TTC549 (cell line): Measurements from ENCODE around the gene OPN1SW.

Source experiments
- FAIRE-seq: peaks from 2 replicates; lab custom pipeline; 2012; peaks lifted over from hg19 to GRCh38; lab: Jason Lieb, UNC

The OPN1SW gene

GRCh38 chr7:128792471-128793180 lies 17.0 kb upstream of the OPN1SW start:
- FAIRE-seq: no peak

- no peak for FAIRE-seq
Measured at GRCh38 chr7:128791972-128792327, 16.4 kb upstream of the OPN1SW start.

- no peak for FAIRE-seq
Measured at GRCh38 chr7:128791121-128791971, 15.8 kb upstream of the OPN1SW start, which contains the start of gene CCDC136. TSS of gene CCDC136 (plus strand) at chr7:128791968. CDS start at chr7:128792412, 444 bp downstream.

- FAIRE-seq: no peak
Measured at GRCh38 chr7:128790315-128791041, 14.9 kb upstream of the OPN1SW start.

GRCh38 chr7:128788446-128789412 lies 13.1 kb upstream of the OPN1SW start:
- FAIRE-seq: no peak

GRCh38 chr7:128785738-128786137 lies 10.1 kb upstream of the OPN1SW start:
- FAIRE-seq: no peak

GRCh38 chr7:128783143-128783861 lies 7.7 kb upstream of the OPN1SW start:
- no peak for FAIRE-seq

- FAIRE-seq: no peak
Measured at GRCh38 chr7:128781851-128782250, 6.3 kb upstream of the OPN1SW start.

GRCh38 chr7:128781126-128781525 lies 5.5 kb upstream of the OPN1SW start:
- FAIRE-seq: no peak

- no peak for FAIRE-seq
Measured at GRCh38 chr7:128778946-128779345, 3.4 kb upstream of the OPN1SW start.

GRCh38 chr7:128777156-128778123 lies 1.8 kb upstream of the OPN1SW start:
- no peak for FAIRE-seq

GRCh38 chr7:128774921-128775320 lies 673 bp downstream of the OPN1SW start:
- no peak for FAIRE-seq

GRCh38 chr7:128774029-128774689 lies 1.4 kb downstream of the OPN1SW start:
- FAIRE-seq: no peak

- no peak for FAIRE-seq
Measured at GRCh38 chr7:128773604-128774003, 2.0 kb downstream of the OPN1SW start.

GRCh38 chr7:128770233-128770632 lies 5.4 kb downstream of the OPN1SW start:
- FAIRE-seq: no peak

GRCh38 chr7:128767475-128768110 lies 8.0 kb downstream of the OPN1SW start:
- no peak for FAIRE-seq

GRCh38 chr7:128763541-128763940 lies 12.1 kb downstream of the OPN1SW start:
- FAIRE-seq: no peak

- FAIRE-seq: no peak
Measured at GRCh38 chr7:128759242-128759641, 16.4 kb downstream of the OPN1SW start.

GRCh38 chr7:128758553-128758952 lies 17.0 kb downstream of the OPN1SW start:
- no peak for FAIRE-seq
